Endodermal cell (in vitro differentiated cells): ENCODE data around the gene STOML2. TPM values are rescaled to one million over a fixed set of nuclear protein-coding genes. Genes with fewer than 3 reads are reported as not detected.

Experiments used
- DNase-seq: peaks from one replicate; pipeline ENCODE4 v3.0.0-alpha.2; 2017
- H3K27ac ChIP-seq: 2 replicates; pipeline ENCODE4 v1.5.1; 2013; ENCODE audit warnings: mild to moderate bottlenecking, low read depth, low read length, moderate library complexity
- H3K27me3 ChIP-seq: 2 replicates; pipeline ENCODE4 v1.6.1; 2013; ENCODE audit warnings: mild to moderate bottlenecking, low read length, moderate library complexity; ENCODE audit not compliant: insufficient read depth, control insufficient read depth, poor library complexity, severe bottlenecking
- H3K36me3 ChIP-seq: 2 replicates; pipeline ENCODE4 v1.7.0; 2013; ENCODE audit warnings: mild to moderate bottlenecking, low read length, moderate library complexity; ENCODE audit not compliant: control insufficient read depth, insufficient read depth
- H3K4me1 ChIP-seq: one replicate; pipeline ENCODE4 v1.7.0; 2013; ENCODE audit warnings: low read length; ENCODE audit not compliant: control insufficient read depth, insufficient read depth
- H3K4me3 ChIP-seq: 2 replicates; pipeline ENCODE4 v1.5.1; 2013; ENCODE audit warnings: mild to moderate bottlenecking, low read length, moderate library complexity
- H3K9ac ChIP-seq: 2 replicates; pipeline ENCODE4 v1.6.1; 2013; ENCODE audit warnings: mild to moderate bottlenecking, low read length, moderate library complexity; ENCODE audit not compliant: poor library complexity, severe bottlenecking; ENCODE audit errors: extremely low read depth
- H3K9me3 ChIP-seq: 2 replicates; pipeline ENCODE4 v1.6.1; 2013; ENCODE audit warnings: mild to moderate bottlenecking, low read length, moderate library complexity; ENCODE audit not compliant: control insufficient read depth
- H3K27ac Mint-ChIP-seq: 2 replicates; pipeline ENCODE4 v1.8.0; 2020; ENCODE audit warnings: mixed read lengths
- H3K27me3 Mint-ChIP-seq: 2 replicates; pipeline ENCODE4 v1.8.0; 2021; ENCODE audit warnings: mild to moderate bottlenecking, mixed read lengths; ENCODE audit not compliant: insufficient read depth
- H3K36me3 Mint-ChIP-seq: 2 replicates; pipeline ENCODE4 v1.8.0; 2020; ENCODE audit warnings: low read depth, mixed read lengths
- H3K4me1 Mint-ChIP-seq: 2 replicates; pipeline ENCODE4 v1.8.0; 2020; ENCODE audit warnings: mixed read lengths
- H3K4me3 Mint-ChIP-seq: 2 replicates; pipeline ENCODE4 v1.8.0; 2020; ENCODE audit warnings: mild to moderate bottlenecking, moderate library complexity, mixed read lengths
- H3K9me3 Mint-ChIP-seq: 2 replicates; pipeline ENCODE4 v1.8.0; 2020; ENCODE audit warnings: mild to moderate bottlenecking, mixed read lengths
- CTCF ChIP-seq: fragments of 200-600 bp; sonication (generic); conservative IDR thresholded peaks from 2 replicates; pipeline ENCODE4 v1.5.0; 2021; ENCODE audit warnings: antibody characterized with exemption, mild to moderate bottlenecking
- WGBS, 2 experiments: methylation state at CpG; one replicate each; pipeline versions ENCODE4 v1.1.5 to v1.1.7; 2013; ENCODE audit warnings: missing lambda C conversion rate in 2 of 2, mixed read lengths in 1 of 2; ENCODE audit not compliant: insufficient coverage in 1 of 2, insufficient read length in 1 of 2; 5-methylcytosine and 5-hydroxymethylcytosine counted together
- total RNA-seq, 2 donors: library from RNA; stranded (reverse); fragmentation: NEBNext Ultra II Directional in 1 of 2; extraction: Animal tissue kit (Norgen Biotek cat#: 25700) in 1 of 2; gene quantifications; 2 replicates in 1 of 2; 3 replicates in 1 of 2; pipeline ENCODE4 v1.2.1, GENCODE V29; 2021

Gene STOML2
- total RNA-seq, 2 donors from 2014 or later, result 158 to 201 TPM

DNA sequence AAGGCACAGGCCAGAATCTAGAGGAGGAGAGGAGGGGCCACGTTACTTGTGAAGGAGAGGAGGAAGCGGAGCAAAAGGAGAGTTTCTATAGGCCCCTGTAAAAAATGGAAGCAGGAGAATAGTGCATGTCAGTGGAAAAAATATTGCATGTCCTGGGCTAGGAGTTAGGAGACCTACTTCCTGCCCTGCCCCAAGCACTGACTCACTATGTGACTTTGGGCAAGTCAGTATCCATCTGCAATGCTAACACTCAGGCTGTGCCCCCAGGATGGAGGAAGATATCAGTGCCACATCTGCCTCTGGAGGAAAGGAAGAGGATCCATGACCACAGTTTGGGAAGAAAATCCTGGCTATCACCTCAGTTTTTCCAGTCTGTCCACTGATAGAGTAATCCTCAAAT is 13.5 kb downstream of the STOML2 start:
- Histone ChIP-seq H3K4me3 (no peak overlapping the region), H3K9me3 (no peaks in the 10 kb centered on the region), H3K27ac (no peak overlapping the region), H3K27me3 (no peaks in the 10 kb centered on the region), H3K4me1 (no peaks in the 10 kb centered on the region), H3K9ac (no peak overlapping the region), H3K36me3 (peaks cover 49% of the 10 kb centered on the region)
- no peaks in the 10 kb centered on the region for H3K4me1 Mint-ChIP-seq
- peaks cover 57% of the 10 kb centered on the region for H3K36me3 Mint-ChIP-seq
- DNase-seq, result no peak
- H3K27me3 Mint-ChIP-seq, result no peaks in the 10 kb centered on the region
- H3K4me3 Mint-ChIP-seq, result no peak overlapping the region
- 94 to 95% methylated on average over 2 of the region's 2 CpGs for WGBS, 2 experiments
- TF ChIP-seq CTCF, result no peak
- no peaks in the 10 kb centered on the region for H3K9me3 Mint-ChIP-seq
- no peak overlapping the region for H3K27ac Mint-ChIP-seq

GRCh38 chr9:35085078-35085477 is 17.9 kb downstream of the STOML2 start:
- H3K4me1 ChIP-seq, result no peaks in the 10 kb centered on the region
- H3K4me3 Mint-ChIP-seq, result no peak overlapping the region
- no peak overlapping the region for H3K9ac ChIP-seq
- no peak overlapping the region for H3K4me3 ChIP-seq
- H3K9me3 ChIP-seq, result no peaks in the 10 kb centered on the region
- H3K27ac Mint-ChIP-seq, result no peak overlapping the region
- peaks cover 33% of the 10 kb centered on the region for H3K36me3 ChIP-seq
- peaks cover 30% of the 10 kb centered on the region for H3K36me3 Mint-ChIP-seq
- DNase-seq, result no peak
- WGBS, 2 experiments, result 94 to 96% methylated on average over 2 of the region's 2 CpGs
- H3K4me1 Mint-ChIP-seq, result no peaks in the 10 kb centered on the region
- no peaks in the 10 kb centered on the region for H3K9me3 Mint-ChIP-seq
- no peaks in the 10 kb centered on the region for H3K27me3 ChIP-seq
- TF ChIP-seq CTCF, result no peak
- H3K27ac ChIP-seq, result no peak overlapping the region
- H3K27me3 Mint-ChIP-seq, result no peaks in the 10 kb centered on the region

DNA sequence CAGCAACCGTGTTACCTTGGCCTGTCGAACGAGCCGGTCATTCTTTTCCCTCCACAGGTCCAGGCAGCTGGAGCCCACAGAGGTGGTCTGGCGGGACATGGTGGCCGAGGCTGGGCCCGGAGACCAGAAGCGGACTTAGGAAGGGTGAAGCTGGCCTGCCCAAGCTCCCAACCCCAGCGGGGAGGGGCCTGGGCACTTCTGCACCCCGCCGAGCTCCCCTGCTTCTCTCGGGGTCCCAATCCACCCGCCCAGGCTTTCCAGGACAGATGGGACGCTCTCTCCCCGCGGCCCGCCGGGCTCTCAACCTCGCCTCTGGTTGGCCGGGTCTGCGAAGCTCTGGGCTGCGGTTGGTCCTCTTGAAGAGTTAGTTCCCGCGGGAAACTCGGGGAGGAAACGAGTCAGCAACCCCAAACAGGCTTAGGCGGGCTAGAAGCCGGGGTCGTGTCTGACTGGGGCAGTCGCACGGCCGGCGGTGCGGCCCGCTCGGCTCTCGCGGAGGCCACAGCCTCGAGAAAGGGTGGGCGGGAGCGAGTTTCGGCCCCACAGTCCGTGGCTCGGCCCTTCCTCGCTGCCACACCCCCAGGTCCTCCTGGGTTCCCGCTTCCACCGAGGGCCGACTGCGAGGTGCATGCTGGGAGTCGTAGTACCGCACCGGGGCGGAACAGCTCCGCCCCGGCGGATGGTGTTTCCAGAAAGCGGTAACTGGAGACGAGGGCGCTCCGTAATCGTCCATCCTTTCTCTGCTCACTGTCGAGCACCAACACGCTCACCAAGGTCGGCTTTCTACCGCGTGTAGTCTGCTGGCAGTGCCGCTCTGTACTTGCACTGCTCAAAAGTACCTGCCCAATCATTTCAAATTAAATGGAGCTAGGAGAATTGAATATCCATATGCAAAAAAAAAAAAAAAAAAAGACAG is 23.2 kb downstream of the STOML2 start, which contains the start of gene FANCG:
Gene FANCG, minus strand, starts transcription at position 517 of the 916 bp plus-strand sequence. Its CDS starts 418 bp downstream, at position 99.
- Mint-ChIP-seq H3K27me3 (no peaks in the 10 kb centered on the region), H3K4me3 (peak within 1 kb of the TSS; percentile 80), H3K27ac (peak within 1 kb of the TSS; percentile 89), H3K4me1 (peaks cover 10% of the 10 kb centered on the region), H3K36me3 (peaks cover 32% of the 10 kb centered on the region), H3K9me3 (no peaks in the 10 kb centered on the region)
- Histone ChIP-seq H3K9me3 (no peaks in the 10 kb centered on the region), H3K27ac (peak within 1 kb of the TSS; percentile 91), H3K9ac (peak within 1 kb of the TSS; percentile 77), H3K4me1 (peaks cover 3% of the 10 kb centered on the region), H3K27me3 (no peaks in the 10 kb centered on the region), H3K4me3 (peak within 1 kb of the TSS; percentile 94), H3K36me3 (peaks cover 28% of the 10 kb centered on the region)
- no peak for TF ChIP-seq CTCF
- 0 to 1% methylated on average over 32 to 67 of the region's 67 CpGs for WGBS, 2 experiments
- peak; percentile 96 for DNase-seq
